ENCODE results near the gene ADGRB3.
"Not testable (repeated sequence)": the region's sequence is repeated elsewhere in the genome, so short reads cannot be mapped to it uniquely, and the experiment has no call there.

The ADGRB3 gene

DNA sequence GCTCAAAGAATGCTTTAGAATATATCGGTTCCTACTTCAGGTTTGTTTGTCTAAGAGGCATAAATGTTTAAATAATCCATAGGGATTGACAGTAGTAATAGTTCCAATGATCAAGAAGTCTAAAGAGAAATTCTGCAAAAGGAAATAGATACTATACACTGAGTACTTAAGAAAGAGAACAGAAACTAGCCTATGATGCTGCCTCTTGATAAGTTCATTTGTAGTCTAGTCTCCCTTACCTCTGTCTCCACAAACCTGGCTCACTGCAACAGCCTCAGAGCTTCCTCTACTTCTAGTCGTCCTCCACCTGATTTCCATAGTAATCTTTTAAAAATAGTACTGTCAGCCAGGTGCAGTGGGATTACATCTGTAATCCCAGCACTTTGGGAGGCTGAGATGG lies 650.0 kb downstream of the ADGRB3 start:
- DNase-seq = no peak

- DNase-seq = no peak
These were observed 651.2 kb downstream of the ADGRB3 start for GRCh38 chr6:69286331-69286730.

GRCh38 chr6:69288198-69288597 lies 653.1 kb downstream of the ADGRB3 start:
- not testable (repeated sequence) for DNase-seq

DNA sequence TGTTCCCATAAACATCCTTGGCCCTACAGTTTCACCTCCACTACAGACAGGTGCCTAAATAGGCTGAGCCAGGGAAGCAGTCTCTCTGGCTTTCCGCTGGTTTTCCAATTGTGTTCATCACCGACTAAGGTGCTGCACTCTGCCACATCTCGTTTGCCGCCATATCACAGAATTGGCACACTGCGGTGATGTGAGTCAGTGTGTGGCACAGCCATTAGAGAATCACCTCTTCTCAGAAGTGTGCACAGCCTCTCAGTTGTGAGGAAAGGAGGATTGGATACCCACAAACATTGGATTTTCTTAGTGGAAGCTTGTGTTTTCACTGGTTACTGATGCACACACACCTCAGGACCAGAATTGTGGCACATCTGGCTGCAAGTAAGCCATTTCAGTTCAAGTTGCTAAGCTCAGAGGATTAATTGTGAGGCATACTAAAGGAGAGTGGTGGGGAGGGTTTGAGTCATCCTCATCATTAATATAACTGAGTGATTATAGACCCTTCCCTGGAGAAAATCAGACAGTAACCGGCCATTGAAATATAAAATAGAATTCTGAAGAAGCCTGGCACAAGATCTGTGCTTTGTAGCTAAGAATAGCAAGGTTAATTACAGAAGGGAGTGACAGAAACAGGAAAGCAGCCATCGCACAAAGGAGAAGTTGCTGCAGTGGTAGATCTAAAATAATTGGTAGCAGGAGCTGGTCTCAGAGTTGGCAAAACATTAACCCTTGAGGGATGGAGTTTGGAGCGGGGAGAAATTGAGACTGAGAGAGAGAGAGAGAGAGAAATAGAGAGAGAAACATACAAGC lies 654.8 kb downstream of the ADGRB3 start:
- no peak for DNase-seq

DNA sequence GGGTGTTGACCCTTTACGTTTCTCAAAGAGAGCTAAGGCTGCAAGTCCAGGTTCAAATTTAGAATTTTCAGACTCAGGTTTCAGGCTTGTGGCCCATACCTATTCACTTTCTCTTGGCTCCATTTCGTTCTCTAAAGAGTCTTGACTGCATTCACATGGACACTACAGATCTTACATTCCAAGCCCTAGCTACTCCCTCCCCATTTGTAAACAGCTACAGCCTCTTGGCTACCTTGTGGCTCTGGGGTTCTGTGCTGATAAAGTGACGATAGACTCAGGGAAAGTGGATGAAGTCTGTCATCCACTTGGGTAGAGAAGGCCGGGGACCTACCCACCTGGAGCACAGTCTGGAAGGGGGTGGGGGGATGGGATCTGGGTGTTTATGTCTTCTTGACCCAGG lies 658.4 kb downstream of the ADGRB3 start:
- DNase-seq = no peak

DNA sequence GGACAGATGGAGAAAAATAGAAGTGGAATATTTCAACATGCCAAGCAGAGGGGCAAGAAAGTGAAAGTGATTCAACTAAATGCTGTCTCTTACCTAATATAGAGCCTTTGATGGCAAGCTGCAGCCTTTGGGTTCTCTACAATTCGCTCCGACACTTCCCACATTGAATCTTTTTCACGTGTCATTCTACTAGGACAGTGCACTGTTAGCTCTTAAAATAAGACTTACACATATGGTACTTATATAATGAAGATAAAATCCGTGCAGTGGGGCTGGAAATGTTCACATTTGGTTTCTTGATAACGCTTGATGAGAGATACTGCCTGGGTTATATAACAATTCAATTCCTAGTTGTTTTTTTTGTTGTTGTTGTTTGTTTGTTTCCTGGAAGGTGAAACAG lies 659.3 kb downstream of the ADGRB3 start:
- DNase-seq = no peak

- no peak for DNase-seq
These were observed 659.8 kb downstream of the ADGRB3 start for GRCh38 chr6:69294862-69295261.

- DNase-seq = no peak
These were observed 668.3 kb downstream of the ADGRB3 start for GRCh38 chr6:69303382-69303781.

- DNase-seq = no peak
These were observed 670.4 kb downstream of the ADGRB3 start for GRCh38 chr6:69305456-69305855.

- DNase-seq = no peak
These were observed 673.5 kb downstream of the ADGRB3 start for GRCh38 chr6:69308584-69308983.

DNA sequence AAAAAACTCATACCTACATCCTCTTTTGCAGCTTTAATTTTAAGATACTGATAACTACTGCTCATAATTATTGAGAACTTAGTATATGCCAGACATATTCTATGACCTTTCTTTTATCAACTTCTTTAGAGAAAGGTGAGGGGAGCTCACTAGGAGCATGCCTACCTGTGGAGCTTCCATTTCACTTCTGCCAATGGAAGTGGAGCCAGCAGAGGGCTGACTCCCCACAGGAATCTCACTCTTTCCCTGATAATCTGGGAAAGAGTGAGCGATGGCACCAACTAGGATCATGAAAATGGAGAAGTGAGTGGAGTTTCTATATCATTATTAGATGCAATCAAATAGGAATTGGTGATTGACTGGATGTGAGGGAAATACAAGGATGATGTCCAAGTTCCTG lies 676.8 kb downstream of the ADGRB3 start:
- no peak for DNase-seq

DNA sequence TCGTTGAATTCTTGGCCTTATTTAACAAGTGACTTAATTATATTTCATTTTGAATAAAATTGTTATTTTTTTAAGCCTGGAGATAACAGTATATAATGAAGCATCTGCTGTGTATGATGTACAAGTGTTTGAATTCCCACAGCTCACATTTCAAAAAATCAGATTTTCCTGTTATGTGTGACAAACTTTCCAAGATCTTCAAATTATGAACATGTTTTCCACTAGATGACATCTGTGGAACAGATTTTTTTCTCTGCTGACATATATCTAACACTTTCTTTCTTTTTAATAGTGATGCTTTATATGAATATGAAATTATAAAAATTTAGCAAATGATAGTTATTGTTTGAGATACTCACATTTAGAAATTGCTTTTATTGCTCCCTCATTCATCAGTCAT lies 678.9 kb downstream of the ADGRB3 start:
- no peak for DNase-seq

DNA sequence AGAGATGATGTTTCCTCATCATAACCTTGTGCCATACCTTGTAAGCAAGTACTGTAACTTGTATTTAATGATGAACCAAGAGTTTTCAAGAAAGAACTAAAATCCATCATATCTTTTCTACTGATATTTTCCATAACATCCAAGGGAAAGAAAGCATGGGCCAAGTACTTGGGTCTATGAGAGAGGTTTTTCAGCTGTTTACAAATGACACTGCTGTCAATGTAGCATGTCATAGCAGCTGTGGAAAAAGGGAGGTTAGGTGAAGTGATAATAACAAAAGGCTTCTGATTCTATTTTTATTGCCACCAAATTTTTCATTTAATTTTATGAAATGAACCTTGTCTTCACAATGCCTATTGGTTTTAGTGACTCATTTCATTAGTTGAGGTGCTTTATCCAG lies 679.4 kb downstream of the ADGRB3 start:
- DNase-seq = no peak

- DNase-seq = no peak
These were observed 696.8 kb downstream of the ADGRB3 start for GRCh38 chr6:69331886-69332285.

GRCh38 chr6:69337311-69337710 lies 702.2 kb downstream of the ADGRB3 start:
- DNase-seq = no peak

- DNase-seq = no peak
These were observed 703.5 kb downstream of the ADGRB3 start for GRCh38 chr6:69338431-69339162.

DNA sequence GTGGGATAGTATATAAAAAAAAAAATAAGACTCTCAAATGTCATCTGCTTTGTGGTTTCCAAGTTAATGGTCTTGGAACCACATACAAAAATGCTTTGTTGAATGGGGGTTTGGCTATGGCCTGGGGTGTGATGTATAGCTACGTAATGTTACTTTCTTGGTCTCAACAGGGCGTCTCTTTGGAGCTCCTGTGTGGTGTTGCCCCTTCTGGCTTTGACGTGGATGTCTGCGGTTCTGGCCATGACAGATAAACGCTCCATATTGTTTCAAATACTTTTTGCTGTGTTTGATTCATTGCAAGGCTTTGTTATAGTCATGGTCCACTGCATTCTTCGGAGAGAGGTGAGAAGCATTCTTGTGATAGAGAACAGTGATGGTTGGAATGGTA lies 704.1 kb downstream of the ADGRB3 start:
- no peak for DNase-seq

- no peak for DNase-seq
These were observed 705.1 kb downstream of the ADGRB3 start for GRCh38 chr6:69340196-69340595.

DNA sequence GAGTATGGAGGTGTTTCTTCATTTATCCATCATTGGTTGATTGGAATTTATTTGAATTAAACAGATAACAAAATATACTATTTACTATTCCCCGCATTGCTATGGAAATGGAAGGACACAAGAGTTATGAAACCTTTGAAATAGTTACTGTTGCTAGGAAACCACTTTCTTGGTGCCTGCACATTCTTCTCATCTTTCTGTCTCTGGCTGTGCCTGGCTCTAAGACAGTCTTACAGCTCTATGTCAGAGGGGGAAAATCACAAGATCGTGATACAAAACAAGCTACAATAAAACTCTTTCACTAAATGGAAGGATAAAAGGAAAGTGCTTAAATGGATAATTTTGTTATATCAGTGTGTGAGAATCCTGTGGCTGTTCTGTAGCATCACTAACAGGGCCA lies 708.8 kb downstream of the ADGRB3 start:
- no peak for DNase-seq

DNA sequence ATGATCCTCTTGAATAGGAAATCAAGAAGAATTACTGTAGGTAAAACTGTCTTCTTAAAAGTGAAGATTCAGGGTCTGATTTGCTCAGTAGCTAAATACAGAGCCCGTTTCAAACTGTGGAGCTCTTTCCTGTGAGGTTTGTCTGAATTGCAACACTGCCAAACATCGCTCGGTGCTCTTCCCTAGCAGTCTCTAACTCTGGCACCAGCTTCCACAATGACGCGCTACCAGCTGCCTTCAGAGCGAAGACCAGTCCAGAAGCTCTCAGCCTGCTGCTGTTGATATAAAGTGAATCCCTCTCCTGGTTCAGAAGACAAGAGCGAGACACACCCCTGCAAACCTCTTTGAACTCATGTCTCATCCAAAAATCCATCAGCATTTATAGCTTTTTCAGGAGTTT lies 714.7 kb downstream of the ADGRB3 start:
- no peak for DNase-seq

- DNase-seq = no peak
These were observed 727.1 kb downstream of the ADGRB3 start for GRCh38 chr6:69362209-69362608.

GRCh38 chr6:69366831-69367230 lies 731.7 kb downstream of the ADGRB3 start:
- no peak for DNase-seq

DNA sequence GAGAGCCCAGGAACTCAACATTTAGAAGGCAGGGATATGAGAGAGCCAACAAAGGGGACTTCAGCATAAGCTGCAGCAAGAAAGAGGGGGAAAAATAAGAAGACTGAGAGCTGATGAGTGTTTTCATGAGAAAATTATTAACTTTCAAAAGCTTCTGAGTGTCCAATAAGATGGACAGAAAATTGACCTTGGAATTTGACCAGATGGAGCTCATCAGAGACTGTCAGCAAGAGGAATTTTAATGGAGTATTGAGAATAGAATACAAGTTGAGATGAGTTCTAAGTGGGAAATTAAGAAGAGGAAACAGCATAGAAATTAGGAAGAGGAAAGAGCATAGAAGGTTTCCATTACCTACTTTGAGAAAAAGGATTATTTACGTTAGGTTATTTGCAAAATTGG lies 733.5 kb downstream of the ADGRB3 start:
- DNase-seq = no peak

DNA sequence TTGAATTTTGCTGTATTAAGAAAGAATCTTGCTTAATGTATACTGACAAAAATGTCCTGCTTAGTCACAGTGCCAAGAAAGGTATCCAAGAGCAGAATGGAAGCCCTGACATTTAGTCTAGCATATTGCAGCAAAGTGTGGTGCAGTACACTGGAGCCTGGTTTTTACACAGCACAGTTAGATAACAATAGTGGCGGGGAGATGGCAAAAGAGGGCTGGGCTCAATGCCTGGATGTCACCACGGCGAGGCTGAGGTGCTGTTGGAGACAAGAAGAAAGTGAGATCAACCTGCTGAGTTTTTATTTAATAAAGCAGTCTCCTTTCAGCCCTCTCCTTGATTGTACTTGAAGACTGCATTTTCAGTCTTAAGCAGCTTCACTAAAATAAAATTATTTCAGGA lies 735.7 kb downstream of the ADGRB3 start:
- DNase-seq = no peak

DNA sequence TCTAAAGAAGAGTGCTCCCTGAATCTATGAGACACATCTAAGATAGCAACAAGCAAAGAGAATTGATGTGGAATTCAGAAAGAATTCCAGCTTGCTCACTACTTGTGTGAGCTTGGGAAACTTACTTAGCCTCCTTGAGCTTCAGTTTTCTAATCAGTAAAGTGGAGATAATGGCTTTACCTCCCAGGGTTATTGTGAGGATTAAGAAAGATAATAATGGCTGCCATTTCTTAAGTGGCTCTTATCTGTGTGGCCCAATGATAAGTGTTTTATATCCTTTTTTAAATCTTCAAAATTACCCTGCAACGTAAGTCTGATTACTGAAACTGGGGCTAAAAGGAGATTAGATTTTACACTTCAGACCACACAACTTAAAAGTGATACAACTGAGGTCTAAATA lies 743.2 kb downstream of the ADGRB3 start:
- DNase-seq = no peak
